H1 (cell line): Measurements from ENCODE around the gene XYLB. TPM values are rescaled to one million over a fixed set of nuclear protein-coding genes. Genes with fewer than 3 reads are reported as not detected.

Experiments
- CTCF ChIA-PET: fragments of 300-600 bp; sonication (Branson Sonifier 250); formaldehyde crosslinking; loops from one replicate; lab custom pipeline; 2021; ENCODE audit not compliant: partially characterized antibody; lab: Charles Lee
- POLR2A ChIA-PET: fragments of 300-600 bp; sonication (Branson Sonifier 250); formaldehyde crosslinking; loops from one replicate; lab custom pipeline; 2021; ENCODE audit warnings: inconsistent platforms; ENCODE audit not compliant: partially characterized antibody; lab: Charles Lee
- DNase-seq, 2 experiments: peaks; one replicate each; pipeline versions ENCODE4 v3.0.0 to v3.0.0-alpha.2; 2010 to 2022; ENCODE audit warnings: low spot score in 2 of 2, low read depth in 1 of 2, mixed read lengths in 1 of 2
- FAIRE-seq: peaks from 2 replicates; lab custom pipeline; 2011; peaks lifted over from hg19 to GRCh38; lab: Jason Lieb, UNC
- H2AFZ ChIP-seq: 2 replicates; pipeline ENCODE4 v1.8.1; 2012; ENCODE audit warnings: low read length, inconsistent platforms
- H2AK5ac ChIP-seq: 2 replicates; pipeline ENCODE4 v1.6.1; 2013; ENCODE audit warnings: low read depth, low read length
- H2BK120ac ChIP-seq: replicated peaks from 2 replicates; pipeline ENCODE3; 2013; ENCODE audit warnings: low read depth, low read length, inconsistent platforms
- H2BK12ac ChIP-seq: 2 replicates; pipeline ENCODE4 v1.6.1; 2013; ENCODE audit warnings: low read depth, low read length
- H2BK15ac ChIP-seq: 2 replicates; pipeline ENCODE4 v1.6.1; 2013; ENCODE audit warnings: low read length
- H2BK20ac ChIP-seq: 2 replicates; pipeline ENCODE4 v1.6.1; 2013; ENCODE audit warnings: low read length
- H2BK5ac ChIP-seq: 2 replicates; pipeline ENCODE4 v1.6.1; 2013; ENCODE audit warnings: low read depth, low read length
- H3K14ac ChIP-seq: 2 replicates; pipeline ENCODE4 v1.6.1; 2013; ENCODE audit warnings: inconsistent platforms; ENCODE audit not compliant: insufficient read length
- H3K18ac ChIP-seq: 2 replicates; pipeline ENCODE4 v1.6.1; 2013; ENCODE audit warnings: low read length; ENCODE audit errors: extremely low read depth
- H3K23ac ChIP-seq: 2 replicates; pipeline ENCODE4 v1.6.1; 2013; ENCODE audit warnings: inconsistent platforms; ENCODE audit not compliant: insufficient read length
- H3K23me2 ChIP-seq: 2 replicates; pipeline ENCODE4 v1.6.1; 2013; ENCODE audit warnings: low read depth, low read length
- H3K27ac ChIP-seq: 2 replicates; pipeline ENCODE4 v1.6.1; 2011; ENCODE audit warnings: low read depth, low read length, inconsistent platforms
- H3K27me3 ChIP-seq, 4 experiments: replicated peaks in 1 of 4; 1 replicate in 1 of 4; 2 replicates in 3 of 4; pipeline versions ENCODE4 v1.6.1 to v1.8.1; 2011 to 2013; ENCODE audit warnings: low read length in 3 of 4, mild to moderate bottlenecking in 3 of 4, inconsistent platforms in 2 of 4, mixed read lengths in 2 of 4, moderate library complexity in 1 of 4; ENCODE audit not compliant: control insufficient read depth in 3 of 4, insufficient read depth in 3 of 4; ENCODE audit errors: extremely low read depth in 1 of 4
- H3K36me3 ChIP-seq, 4 experiments: 2 replicates each; pipeline versions ENCODE4 v1.6.1 to v1.8.1; 2011 to 2013; ENCODE audit warnings: mild to moderate bottlenecking in 4 of 4, low read length in 3 of 4, moderate library complexity in 2 of 4, control low read depth in 1 of 4, inconsistent platforms in 1 of 4; ENCODE audit not compliant: insufficient read depth in 4 of 4, control insufficient read depth in 2 of 4
- H3K4ac ChIP-seq: replicated peaks from 2 replicates; pipeline ENCODE3; 2013; ENCODE audit warnings: low read length, low read depth, mixed read lengths, inconsistent platforms; ENCODE audit not compliant: insufficient read length
- H3K4me1 ChIP-seq, 4 experiments: replicated peaks in 1 of 4; 1 replicate in 1 of 4; 2 replicates in 3 of 4; pipeline versions ENCODE4 v1.6.1 to v1.8.1; 2011 to 2013; ENCODE audit warnings: low read length in 3 of 4, inconsistent platforms in 2 of 4, mixed read lengths in 1 of 4; ENCODE audit not compliant: insufficient read depth in 4 of 4, control insufficient read depth in 3 of 4
- H3K4me2 ChIP-seq, 2 experiments: 2 replicates each; pipeline versions ENCODE4 v1.6.1 to v1.8.1; 2011 to 2013; ENCODE audit warnings: low read depth in 2 of 2, low read length in 2 of 2, control low read depth in 1 of 2, inconsistent platforms in 1 of 2, mild to moderate bottlenecking in 1 of 2; ENCODE audit not compliant: insufficient read depth in 1 of 2
- H3K4me3 ChIP-seq, 4 experiments: fragments of 200-600, 300-600 bp in 1 of 4; sonication (generic), shearing (Covaris generic), sonication (Bioruptor Twin) in 1 of 4; 2 replicates each; pipeline versions ENCODE4 v1.5.1 to v1.8.1; 2011 to 2016; ENCODE audit warnings: low read length in 4 of 4, low read depth in 3 of 4, control low read depth in 2 of 4, inconsistent platforms in 2 of 4, mild to moderate bottlenecking in 2 of 4, mixed read lengths in 1 of 4, moderate library complexity in 1 of 4; ENCODE audit not compliant: insufficient read depth in 2 of 4; ENCODE audit errors: extremely low read depth in 1 of 4
- H3K56ac ChIP-seq: replicated peaks from 2 replicates; pipeline ENCODE3; 2013; ENCODE audit warnings: low read depth, mild to moderate bottlenecking, mixed read lengths, low read length, inconsistent platforms; ENCODE audit not compliant: insufficient read length
- H3K79me1 ChIP-seq: 2 replicates; pipeline ENCODE4 v1.6.1; 2013; ENCODE audit warnings: low read depth, low read length, control low read depth
- H3K79me2 ChIP-seq, 2 experiments: 2 replicates each; pipeline versions ENCODE4 v1.6.1 to v1.8.1; 2012 to 2013; ENCODE audit warnings: low read length in 2 of 2, mild to moderate bottlenecking in 2 of 2, inconsistent platforms in 1 of 2; ENCODE audit not compliant: insufficient read depth in 2 of 2, control insufficient read depth in 1 of 2
- H3K9ac ChIP-seq, 4 experiments: replicated peaks in 1 of 4; 1 replicate in 1 of 4; 2 replicates in 3 of 4; pipeline versions ENCODE4 v1.6.1 to v1.8.1; 2011 to 2013; ENCODE audit warnings: low read depth in 3 of 4, low read length in 3 of 4, control low read depth in 2 of 4, mild to moderate bottlenecking in 2 of 4, moderate library complexity in 2 of 4, inconsistent platforms in 1 of 4; ENCODE audit errors: extremely low read depth in 1 of 4
- H3K9me3 ChIP-seq, 2 experiments: 2 replicates each; pipeline versions ENCODE4 v1.6.1 to v1.8.1; 2012 to 2013; ENCODE audit warnings: mild to moderate bottlenecking in 2 of 2, moderate library complexity in 2 of 2, control low read depth in 1 of 2, inconsistent platforms in 1 of 2, low read depth in 1 of 2, low read length in 1 of 2, mixed read lengths in 1 of 2; ENCODE audit not compliant: insufficient read depth in 2 of 2
- H4K20me1 ChIP-seq, 2 experiments: replicated peaks in 1 of 2; 2 replicates each; pipeline versions ENCODE3 to v1.8.1; 2011 to 2013; ENCODE audit warnings: inconsistent platforms in 2 of 2, low read length in 2 of 2, mild to moderate bottlenecking in 1 of 2; ENCODE audit not compliant: insufficient read depth in 2 of 2, control insufficient read depth in 1 of 2
- H4K5ac ChIP-seq: 2 replicates; pipeline ENCODE4 v1.6.1; 2013; ENCODE audit warnings: low read length, low read depth, mixed read lengths, inconsistent platforms; ENCODE audit not compliant: insufficient read length
- H4K8ac ChIP-seq: 2 replicates; pipeline ENCODE4 v1.8.0; 2013; ENCODE audit warnings: mild to moderate bottlenecking, moderate library complexity, low read length, inconsistent platforms; ENCODE audit not compliant: insufficient read depth; ENCODE audit errors: extremely low read depth
- H4K91ac ChIP-seq: replicated peaks from 2 replicates; pipeline ENCODE3; 2013; ENCODE audit warnings: low read length, mixed read lengths, inconsistent platforms; ENCODE audit not compliant: insufficient read length
- CREB1 ChIP-seq: IDR thresholded peaks from 2 replicates; pipeline ENCODE4 v1.6.1; 2012; ENCODE audit warnings: inconsistent platforms
- EZH2 ChIP-seq: fragments of 200-600 bp; sonication (generic); IDR thresholded peaks from 2 replicates; pipeline ENCODE4 v1.7.1; 2012; ENCODE audit warnings: low read depth, mild to moderate bottlenecking, moderate library complexity, low read length, inconsistent platforms; ENCODE audit not compliant: severe bottlenecking
- HDAC2 ChIP-seq, 2 experiments: fragments of 300-600 bp in 1 of 2; sonication (generic) in 1 of 2; IDR thresholded peaks; 2 replicates each; pipeline ENCODE4 v1.6.1; 2011 to 2012; ENCODE audit warnings: low read depth in 2 of 2, low read length in 2 of 2, mild to moderate bottlenecking in 2 of 2, moderate library complexity in 2 of 2, borderline replicate concordance in 1 of 2, inconsistent platforms in 1 of 2
- HDAC6 ChIP-seq: IDR thresholded peaks from one replicate; pipeline ENCODE4 v1.7.1; 2012; ENCODE audit warnings: low read depth, mild to moderate bottlenecking, inconsistent platforms, low read length, moderate library complexity
- JUN ChIP-seq: IDR thresholded peaks from 2 replicates; pipeline ENCODE4 v1.6.1; 2011; ENCODE audit warnings: low read depth, mild to moderate bottlenecking, improper control_type of control experiment, low read length
- KDM5A ChIP-seq: fragments of 200-600 bp; IDR thresholded peaks from 2 replicates; pipeline ENCODE4 v1.7.1; 2012; ENCODE audit warnings: mild to moderate bottlenecking, low read length, inconsistent platforms, mixed read lengths
- MAFK ChIP-seq: IDR thresholded peaks from 2 replicates; pipeline ENCODE4 v1.6.1; 2012; ENCODE audit warnings: low read depth, mild to moderate bottlenecking, improper control_type of control experiment, low read length
- NANOG ChIP-seq: IDR thresholded peaks from 2 replicates; pipeline ENCODE4 v1.6.1; 2011; ENCODE audit warnings: low read length, low read depth, mild to moderate bottlenecking, inconsistent platforms; ENCODE audit not compliant: insufficient read depth, poor library complexity, severe bottlenecking
- RFX5 ChIP-seq: IDR thresholded peaks from 2 replicates; pipeline ENCODE4 v1.6.1; 2011; ENCODE audit warnings: low read depth, low read length, improper control_type of control experiment, borderline replicate concordance
- RNF2 ChIP-seq: fragments of 200-900, 300-1000 bp; sonication (generic); IDR thresholded peaks from 2 replicates; pipeline ENCODE4 v1.7.1; 2016; ENCODE audit warnings: borderline replicate concordance, low read depth, mild to moderate bottlenecking, antibody characterized with exemption, low read length; ENCODE audit not compliant: poor library complexity, severe bottlenecking; ENCODE audit errors: missing control alignments
- RXRA ChIP-seq: IDR thresholded peaks from 2 replicates; pipeline ENCODE4 v1.6.1; 2011; ENCODE audit warnings: low read depth, mild to moderate bottlenecking, low read length, moderate library complexity; ENCODE audit not compliant: insufficient read depth
- SIN3A ChIP-seq, 2 experiments: IDR thresholded peaks in 1 of 2; conservative IDR thresholded peaks in 1 of 2; 2 replicates each; pipeline ENCODE4 v1.6.1; 2011 to 2012; ENCODE audit warnings: low read length in 2 of 2, improper control_type of control experiment in 1 of 2, low read depth in 1 of 2, mild to moderate bottlenecking in 1 of 2
- YY1 ChIP-seq: IDR thresholded peaks from 2 replicates; pipeline ENCODE4 v1.6.1; 2011; ENCODE audit warnings: low read depth, mild to moderate bottlenecking, low read length
- whole genome bisulfite sequencing, 2 experiments: shearing (Covaris generic) in 1 of 2; methylation state at CpG; one replicate each; pipeline versions ENCODE4 v1.1.6 to v1.1.7; 2013 to 2015; ENCODE audit warnings: low lambda C conversion rate in 2 of 2, mixed read lengths in 2 of 2, inconsistent platforms in 1 of 2, low coverage in 1 of 2, missing lambda C conversion rate in 1 of 2; ENCODE audit not compliant: insufficient replicate concordance in 2 of 2, insufficient coverage in 1 of 2, insufficient read length in 1 of 2; ENCODE audit errors: extremely low coverage in 1 of 2, missing lambda C conversion rate in 1 of 2; 5-methylcytosine and 5-hydroxymethylcytosine counted together
- polyA plus RNA-seq, 7 experiments: library from polyadenylated mRNA; depleted of rRNA in 3 of 7; stranded (reverse) in 5 of 7; unstranded in 2 of 7; fragments of >200 nt in 5 of 7; fragments of 200-250 nt in 2 of 7; gene quantifications; 1 replicate in 5 of 7; 2 replicates in 1 of 7; 4 replicates in 1 of 7; pipeline versions ENCODE4 v1.2.1 to v1.2.3, GENCODE V29; 2011 to 2013; ENCODE audit warnings: missing spikeins in 2 of 7, mixed read lengths in 2 of 7
- total RNA-seq: library from RNA; stranded (reverse); fragmentation: NEBNext Ultra II Directional; extraction: Animal tissue kit (Norgen Biotek cat#: 25700); gene quantifications from 2 replicates; pipeline ENCODE4 v1.2.1, GENCODE V29; 2021

XYLB gene
- total and polyA plus RNA-seq, 2 of the 8 experiments (the other 6 are each of a cell fraction or from before 2014, with no cell fraction given): 1.7 to 5.5 TPM

DNA sequence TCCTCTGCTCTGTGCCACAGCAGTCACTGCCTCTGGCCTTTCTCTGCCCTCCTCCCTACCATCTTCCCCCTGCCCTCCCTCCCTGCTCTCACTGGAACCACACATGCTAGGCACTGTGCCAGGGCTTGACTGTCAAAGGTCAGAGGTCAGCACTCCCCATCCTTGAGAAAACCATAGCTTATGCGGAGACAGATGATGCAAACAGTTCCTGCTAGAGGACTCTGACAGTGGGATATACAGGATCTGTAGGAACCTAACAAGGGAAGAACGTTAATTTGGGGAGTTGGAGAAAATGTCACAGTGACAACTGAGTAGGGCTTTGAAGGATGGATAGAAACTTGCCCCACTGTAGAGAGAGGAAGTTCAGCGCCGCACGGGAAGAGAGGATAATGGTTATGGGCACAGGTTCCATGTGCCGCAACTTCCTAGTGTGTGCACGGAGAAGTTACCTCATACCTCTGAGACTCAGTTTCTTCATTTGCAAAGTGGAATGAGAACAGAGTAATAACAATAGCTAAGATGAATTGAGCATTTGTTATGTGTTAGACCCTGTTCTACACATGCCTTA, 29.3 kb upstream of the XYLB start:
- no peak overlapping the region for H3K4me3 ChIP-seq
- no peaks in the 10 kb centered on the region for H3K27me3 ChIP-seq
- H2BK120ac ChIP-seq: no peak overlapping the region
- no peak overlapping the region for H3K9ac ChIP-seq
- H3K79me1 ChIP-seq: no peaks in the 10 kb centered on the region
- CTCF ChIA-PET: interaction anchor here (1.7 kb wide), 1 partner anchor 9 kb away, joined by 4 read pairs; no protein-coding TSS in a partner anchor
- WGBS, 2 experiments: 95% methylated on average over 7 of the region's 7 CpGs; no CpG with 5 or more reads in 1 of the 2 experiments
- no peaks in the 10 kb centered on the region for H4K20me1 ChIP-seq
- H2AK5ac ChIP-seq: no peak overlapping the region
- H4K91ac ChIP-seq: no peak overlapping the region
- no peak overlapping the region for H2BK15ac ChIP-seq
- no peaks in the 10 kb centered on the region for H3K9me3 ChIP-seq
- H3K79me2 ChIP-seq: no peaks in the 10 kb centered on the region
- H3K23me2 ChIP-seq: no peaks in the 10 kb centered on the region
- H4K8ac ChIP-seq: no peak overlapping the region
- no peak overlapping the region for H3K18ac ChIP-seq
- FAIRE-seq: no peak
- H3K56ac ChIP-seq: no peak overlapping the region
- DNase-seq: peak in 1 of 2 experiments; percentile 22
- no peaks in the 10 kb centered on the region for H3K36me3 ChIP-seq
- no peak overlapping the region for H2AFZ ChIP-seq
- no peak overlapping the region for H3K4ac ChIP-seq
- H2BK12ac ChIP-seq: no peak overlapping the region
- peaks cover 0 to 4% (median 0%) of the 10 kb centered on the region in 4 experiments; a peak in 2 of 7 replicates for H3K4me1 ChIP-seq
- H4K5ac ChIP-seq: no peak overlapping the region
- no peak overlapping the region for H3K27ac ChIP-seq
- H3K23ac ChIP-seq: no peak overlapping the region
- H2BK5ac ChIP-seq: no peak overlapping the region
- H3K4me2 ChIP-seq: no peak overlapping the region
- POLR2A ChIA-PET: no interaction called here
- no peak overlapping the region for H3K14ac ChIP-seq
- H2BK20ac ChIP-seq: no peak overlapping the region
- TF ChIP-seq YY1 (no peak), RNF2 (no peak), KDM5A (no peak), HDAC2 (IDR thresholded peaks at IDR 0.05; ENCODE audit: borderline replicate concordance in 1 of 2, low read depth in 2 of 2, low read length in 2 of 2) (no peak), JUN (no peak), RFX5 (no peak), SIN3A (conservative IDR thresholded peaks at IDR 0.05 in 1 of 2, IDR thresholded peaks at IDR 0.05 in 1 of 2; ENCODE audit: low read depth in 1 of 2, low read length in 2 of 2) (no peak), HDAC6 (no peak), NANOG (no peak), MAFK (no peak), CREB1 (no peak), RXRA (no peak), EZH2 (no peak)
